HG02938 (cell line): ENCODE data around the gene MYO15A.

ENCODE experiments used
- ATAC-seq: cut with Tn5 transposase; IDR thresholded peaks from one replicate; pipeline ENCODE4 v1.9.1; 2021; ENCODE audit warnings: mild to moderate bottlenecking, moderate library complexity; ENCODE audit not compliant: unreplicated experiment

MYO15A gene

DNA sequence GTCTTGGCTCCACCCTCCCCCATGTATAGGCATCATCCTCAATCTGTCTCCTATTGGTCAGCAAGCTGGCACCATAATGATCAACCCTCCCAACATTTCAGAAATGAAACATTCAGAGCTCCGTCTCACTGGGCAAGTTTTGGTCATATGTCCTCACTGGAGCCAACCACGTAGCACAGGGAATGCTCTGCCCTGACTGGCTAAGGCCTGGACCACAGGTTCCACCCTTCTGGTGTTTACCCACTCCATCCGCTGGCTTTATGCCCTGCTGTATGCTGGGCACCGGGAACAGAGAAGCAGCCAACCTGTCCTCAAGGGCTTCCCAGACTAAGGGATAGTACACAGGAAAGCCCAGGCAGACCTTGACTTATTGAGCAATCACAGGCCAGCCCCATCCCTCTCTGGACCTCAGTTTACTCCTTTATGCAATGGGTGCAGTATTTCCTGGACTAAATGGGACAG, 20.5 kb downstream of the MYO15A start:
- no peak for ATAC-seq

DNA sequence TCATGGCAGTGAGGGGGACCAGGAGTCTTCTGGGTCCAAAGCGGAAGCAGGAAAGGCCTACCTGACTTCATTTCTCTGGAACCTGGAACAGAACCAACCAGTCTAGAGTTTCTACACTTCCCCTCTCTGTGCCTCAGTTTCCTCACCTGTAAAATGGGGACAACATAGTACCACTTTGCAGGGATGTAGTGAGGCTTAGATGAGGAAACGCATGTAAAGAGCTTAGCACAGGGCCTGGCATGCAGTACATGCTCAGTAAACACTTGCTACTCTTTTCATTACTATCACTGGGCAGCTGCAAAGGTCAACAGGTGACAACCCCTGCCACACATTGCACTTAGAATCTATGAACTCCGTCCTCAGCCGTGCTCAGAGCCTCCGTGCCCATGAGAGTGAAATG, 24.2 kb downstream of the MYO15A start:
- ATAC-seq: no peak

DNA sequence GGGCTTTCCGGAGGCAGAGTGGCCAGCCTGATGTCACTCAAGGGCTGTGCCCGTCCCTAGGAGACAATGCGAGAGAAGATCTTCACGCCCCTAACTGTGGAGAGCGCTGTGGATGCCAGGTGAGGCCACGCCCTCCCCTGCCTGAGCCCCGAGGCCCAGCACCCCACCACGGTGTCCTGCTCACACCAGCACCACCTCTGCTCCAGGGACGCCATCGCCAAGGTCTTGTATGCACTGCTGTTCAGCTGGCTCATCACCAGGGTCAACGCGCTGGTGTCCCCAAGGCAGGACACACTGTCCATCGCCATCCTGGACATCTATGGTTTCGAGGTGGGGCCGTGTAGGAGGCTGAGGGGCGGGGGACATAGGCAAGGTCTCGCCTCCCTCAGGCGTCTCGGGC, 27.8 kb downstream of the MYO15A start:
- no peak for ATAC-seq

DNA sequence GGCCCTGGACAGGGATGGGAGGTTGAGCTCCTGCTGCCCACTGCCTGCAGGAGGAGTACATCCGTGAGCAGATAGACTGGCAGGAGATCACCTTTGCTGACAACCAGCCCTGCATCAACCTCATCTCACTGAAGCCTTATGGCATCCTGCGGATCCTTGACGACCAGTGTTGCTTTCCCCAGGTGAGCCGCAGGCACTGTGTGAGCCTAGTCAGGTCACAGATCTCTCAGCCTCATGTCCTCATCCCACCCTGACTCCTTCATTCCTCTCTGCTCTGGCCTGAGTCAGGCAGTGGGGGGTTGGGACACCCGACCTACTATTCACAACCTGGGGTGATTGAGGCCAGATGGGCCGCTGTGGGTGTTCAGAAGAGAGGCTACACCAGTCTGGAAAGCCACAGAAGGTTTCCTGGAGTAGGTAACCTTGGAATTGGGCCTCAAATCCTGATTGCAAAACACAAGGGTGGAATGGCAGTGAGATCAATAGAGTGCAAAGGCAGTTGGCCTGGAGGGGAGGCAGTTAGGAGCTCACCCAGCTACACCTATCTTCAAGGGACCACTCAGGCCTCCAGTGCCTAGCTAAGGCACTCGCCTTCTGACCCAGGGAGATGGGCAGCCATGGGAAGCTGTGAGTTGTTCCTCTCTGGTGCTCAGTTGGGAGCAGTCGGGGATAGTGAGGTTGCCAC, 29.7 kb downstream of the MYO15A start:
- no peak for ATAC-seq

DNA sequence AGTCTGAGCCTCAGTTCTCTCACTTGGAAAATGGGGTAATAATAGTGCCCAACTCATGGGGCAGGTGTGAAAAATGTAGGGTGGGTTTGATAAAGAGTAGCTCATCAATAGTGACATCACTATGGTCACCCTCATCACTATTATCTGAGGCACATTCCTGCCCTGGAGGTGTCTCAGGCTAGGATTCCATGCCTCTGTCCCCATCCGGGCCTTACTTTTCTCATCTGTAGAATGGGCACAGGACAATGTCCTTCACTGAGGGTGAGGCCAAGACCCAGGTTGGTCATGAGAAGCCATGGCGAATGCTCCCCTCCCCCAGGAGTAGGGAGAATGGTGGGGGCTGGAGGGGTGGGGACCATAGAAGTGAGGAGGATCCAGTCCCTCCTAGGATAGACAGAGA, 30.5 kb downstream of the MYO15A start:
- ATAC-seq: no peak

DNA sequence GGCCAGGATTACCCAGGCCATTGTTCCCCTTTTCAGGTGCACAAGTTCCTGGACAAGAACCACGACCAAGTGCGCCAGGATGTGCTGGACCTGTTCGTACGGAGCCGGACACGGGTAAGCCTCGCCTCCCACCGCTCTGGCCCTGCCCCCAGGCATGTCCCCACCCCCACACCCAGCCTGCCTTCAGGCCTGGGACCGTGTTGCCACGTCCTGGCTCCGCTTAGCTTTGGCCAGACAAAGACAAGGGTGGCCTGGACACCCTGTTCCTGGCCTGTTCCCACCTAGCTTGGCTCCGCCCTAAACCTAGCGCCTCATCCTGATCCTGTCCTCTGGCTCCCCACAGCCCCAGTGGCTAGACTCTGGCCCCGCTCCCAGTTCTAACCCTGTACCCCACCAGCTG, 30.9 kb downstream of the MYO15A start:
- no peak for ATAC-seq

DNA sequence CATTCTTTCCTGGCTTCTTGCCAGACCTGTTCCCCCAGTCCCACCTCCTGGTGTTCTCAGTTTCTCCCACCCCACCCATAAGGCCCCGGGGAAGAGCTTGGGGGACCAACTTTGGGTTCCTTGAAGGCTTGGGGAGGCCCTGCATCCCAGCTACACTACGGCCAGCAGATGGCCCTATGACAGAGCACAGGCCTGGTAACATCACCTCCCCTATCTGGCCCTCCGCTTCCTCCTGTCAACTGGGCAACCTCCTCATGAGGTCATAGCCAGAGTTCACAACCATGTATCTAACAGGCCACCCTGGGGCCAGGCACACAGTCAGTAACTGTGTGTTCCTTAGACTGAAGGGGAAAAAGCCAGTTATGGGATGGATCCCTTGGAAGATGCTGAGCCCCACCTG, 31.4 kb downstream of the MYO15A start:
- no peak for ATAC-seq

DNA sequence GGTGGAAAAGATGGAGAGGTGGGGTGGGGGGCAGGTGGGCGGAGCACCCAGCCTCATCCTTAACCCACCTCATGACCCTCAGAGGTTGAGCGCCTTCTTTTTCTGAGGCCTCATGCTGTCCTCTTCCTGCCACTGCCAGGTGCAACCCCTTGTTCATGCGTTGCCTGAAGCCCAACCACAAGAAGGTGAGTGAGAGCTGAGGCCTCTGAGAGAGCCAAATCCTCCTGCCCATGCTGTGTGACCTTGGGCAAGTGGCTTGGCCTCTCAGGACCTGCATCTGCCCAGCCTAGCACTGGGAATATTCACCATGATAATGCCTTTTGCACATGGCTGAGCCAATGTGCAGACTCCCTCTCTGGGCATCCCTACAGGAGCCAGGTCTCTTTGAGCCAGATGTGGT, 32.1 kb downstream of the MYO15A start:
- no peak for ATAC-seq

DNA sequence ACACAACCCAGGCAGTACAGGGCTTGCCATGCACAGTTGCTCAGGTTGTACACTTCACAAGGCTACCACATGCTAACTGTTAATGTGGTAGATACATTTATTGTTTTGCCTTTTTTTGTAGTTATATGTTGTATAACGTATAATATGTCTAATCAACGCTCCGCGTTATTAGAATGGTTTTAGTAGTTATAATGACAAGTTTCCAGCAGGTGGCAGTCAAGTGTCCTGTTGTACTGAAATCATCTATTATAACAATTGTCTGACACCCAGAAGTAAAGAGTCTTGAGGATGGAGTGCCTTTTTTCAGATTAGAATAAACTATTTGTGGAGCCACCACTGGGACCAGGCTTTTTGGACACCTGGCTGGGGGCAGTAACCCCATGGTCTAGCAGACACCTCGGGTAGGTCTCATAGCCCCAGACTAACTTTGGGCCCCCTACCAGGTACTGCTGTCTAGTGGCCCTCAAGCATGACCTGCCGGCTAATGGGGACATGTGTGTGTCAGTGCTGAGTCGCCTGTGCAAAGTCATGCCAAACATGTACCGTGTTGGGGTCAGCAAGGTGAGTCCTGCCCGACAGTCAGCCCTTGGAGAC, 32.8 kb downstream of the MYO15A start:
- no peak for ATAC-seq

DNA sequence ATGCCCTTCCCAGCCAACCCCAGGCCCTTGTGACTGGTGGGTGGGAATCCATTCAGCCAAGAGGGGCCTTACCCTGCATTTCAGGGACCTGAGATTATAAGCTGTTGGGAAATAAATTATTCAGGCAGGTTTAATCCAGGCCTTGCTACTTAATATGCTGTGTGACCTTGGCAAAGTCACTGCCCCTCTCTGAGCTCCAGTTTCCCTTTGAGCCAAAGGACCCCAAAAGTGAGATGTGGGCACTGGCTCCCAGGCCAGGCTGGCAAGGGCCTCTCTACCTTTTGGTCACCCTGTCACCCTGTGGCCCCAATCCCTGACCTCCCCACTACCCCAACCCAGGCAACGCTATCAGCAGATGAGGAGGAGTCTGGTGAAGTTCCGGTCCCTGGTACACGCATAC, 33.9 kb downstream of the MYO15A start:
- ATAC-seq: no peak

DNA sequence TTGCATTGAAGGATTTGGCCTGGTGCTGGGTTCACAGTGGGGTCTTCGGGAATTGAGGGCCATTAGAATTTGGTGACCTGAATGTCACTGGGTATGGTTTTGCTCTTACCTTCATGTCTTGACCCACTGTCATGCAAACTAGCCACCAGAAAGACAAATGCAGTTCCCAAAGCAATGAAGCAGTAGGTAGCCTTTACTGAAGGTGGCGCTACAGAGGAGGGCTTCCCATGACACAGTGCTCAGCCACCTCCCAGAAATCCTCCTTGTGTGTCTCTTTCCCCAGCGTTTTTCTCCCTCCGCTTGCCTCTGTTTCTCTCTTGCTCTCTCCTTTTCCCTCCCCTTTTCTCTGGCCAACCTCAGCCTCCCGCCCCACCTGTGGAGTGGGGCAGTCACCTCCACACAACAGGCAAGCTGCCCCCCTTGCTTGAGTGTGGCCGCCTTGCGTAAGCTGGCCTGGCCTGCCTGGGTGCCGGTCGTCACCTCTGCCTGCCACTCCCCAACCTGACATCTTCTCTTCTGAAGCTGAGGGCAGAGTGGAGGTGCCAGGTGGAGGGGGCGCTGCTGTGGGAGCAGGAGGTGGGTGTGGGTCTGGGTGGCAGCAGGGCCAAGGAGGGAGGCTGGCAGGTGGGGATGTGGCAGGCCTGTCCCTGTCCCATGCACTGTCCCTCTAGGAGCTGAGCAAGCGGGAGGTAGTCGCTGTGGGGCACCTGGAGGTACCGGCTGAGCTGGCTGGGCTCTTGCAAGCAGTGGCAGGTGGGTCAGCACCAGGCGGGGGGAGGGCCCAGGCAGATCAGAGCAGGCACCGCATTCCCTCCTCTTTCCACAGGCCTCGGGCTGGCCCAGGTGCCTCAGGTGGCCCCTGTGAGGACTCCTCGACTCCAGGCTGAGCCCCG, 34.7 kb downstream of the MYO15A start:
- ATAC-seq: no peak

DNA sequence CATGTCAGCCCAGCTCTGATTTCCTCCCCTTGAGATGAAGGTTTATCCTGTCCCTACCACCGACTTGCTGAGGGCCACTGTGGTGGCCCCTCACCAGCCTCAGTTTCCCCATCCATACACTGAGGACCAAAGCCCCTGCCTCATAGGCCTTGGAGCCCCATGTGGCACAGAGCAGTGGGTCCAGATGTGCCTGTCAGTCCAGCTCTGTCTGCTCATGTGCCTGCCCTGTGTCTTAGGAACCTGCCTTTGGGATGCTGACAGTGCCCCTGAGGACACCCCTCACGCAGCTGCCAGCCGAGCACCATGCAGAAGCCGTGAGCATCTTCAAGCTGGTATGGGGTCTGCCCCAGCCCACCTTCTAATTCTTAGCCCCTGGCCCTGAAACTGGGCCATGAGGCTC, 35.7 kb downstream of the MYO15A start:
- no peak for ATAC-seq

DNA sequence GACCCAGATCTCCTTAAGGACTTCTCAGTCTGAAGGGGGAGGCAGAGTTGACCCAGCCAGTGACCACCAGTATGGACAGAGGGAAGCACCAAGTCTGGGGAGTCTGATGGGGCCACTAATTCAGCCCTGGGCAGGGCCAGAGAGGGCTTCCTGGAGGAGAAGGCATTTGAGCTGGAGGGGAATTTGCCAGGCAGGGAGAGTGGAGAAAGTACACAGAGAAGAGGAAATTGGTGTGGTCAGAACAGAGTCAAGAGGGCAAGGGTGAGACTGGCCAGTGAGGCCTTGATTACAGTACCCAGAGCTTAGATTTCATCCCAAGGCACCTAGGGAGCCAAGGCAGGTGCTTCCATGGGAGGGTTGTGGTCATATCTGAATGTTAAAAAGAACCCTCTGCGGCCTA, 36.3 kb downstream of the MYO15A start:
- ATAC-seq: no peak

DNA sequence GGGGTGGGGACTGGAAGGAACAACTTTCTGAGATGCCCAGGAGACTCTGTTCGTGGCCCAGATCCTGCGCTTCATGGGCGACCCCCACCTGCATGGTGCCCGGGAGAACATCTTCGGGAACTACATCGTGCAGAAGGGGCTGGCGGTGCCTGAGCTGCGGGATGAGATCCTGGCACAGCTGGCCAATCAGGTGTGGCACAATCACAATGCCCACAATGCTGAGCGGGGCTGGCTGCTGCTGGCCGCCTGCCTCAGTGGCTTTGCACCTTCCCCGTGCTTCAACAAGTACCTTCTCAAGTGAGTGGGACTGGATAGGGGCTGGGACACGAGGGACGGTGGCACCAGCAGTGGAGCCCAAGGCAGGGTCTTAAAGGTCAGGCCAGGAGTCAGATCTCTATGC, 37.3 kb downstream of the MYO15A start:
- no peak for ATAC-seq

DNA sequence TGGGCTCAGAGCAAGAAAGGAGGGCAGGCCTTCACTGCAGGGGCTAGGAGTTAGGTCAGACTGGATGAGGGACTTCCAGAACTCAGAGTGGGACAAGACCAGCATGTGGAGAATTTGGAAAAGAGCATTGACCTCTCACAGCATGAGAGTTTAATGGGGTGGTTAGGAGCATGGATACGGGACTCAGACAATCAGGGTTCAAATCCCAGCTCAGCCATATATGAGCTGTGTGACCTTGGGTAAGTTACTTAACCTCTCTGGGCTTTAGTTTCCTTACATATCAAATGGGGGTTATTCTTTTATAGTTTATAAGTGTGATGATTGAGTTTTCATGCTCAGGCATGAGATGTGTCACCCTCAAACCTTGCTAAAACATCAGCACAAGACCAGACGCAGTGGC, 37.7 kb downstream of the MYO15A start:
- ATAC-seq: no peak

DNA sequence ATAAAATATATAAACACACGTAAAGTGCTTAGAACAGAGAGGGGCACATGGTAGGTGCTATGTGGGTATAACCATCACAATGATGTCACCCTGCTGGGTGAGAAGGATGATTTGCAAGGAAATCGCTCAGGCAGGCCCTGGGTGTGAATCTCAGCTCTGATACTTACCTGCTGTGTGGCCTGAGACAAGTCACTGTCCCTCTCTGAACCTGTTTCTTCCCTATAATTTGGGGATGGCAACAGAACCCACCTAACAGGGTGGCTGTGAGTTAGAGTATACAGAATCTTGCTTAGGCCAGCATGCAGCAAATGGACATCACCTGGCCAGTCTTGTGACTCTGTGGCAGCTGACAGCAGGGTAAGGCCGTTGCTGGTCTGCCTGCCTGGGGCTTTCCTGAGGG, 38.4 kb downstream of the MYO15A start:
- no peak for ATAC-seq

DNA sequence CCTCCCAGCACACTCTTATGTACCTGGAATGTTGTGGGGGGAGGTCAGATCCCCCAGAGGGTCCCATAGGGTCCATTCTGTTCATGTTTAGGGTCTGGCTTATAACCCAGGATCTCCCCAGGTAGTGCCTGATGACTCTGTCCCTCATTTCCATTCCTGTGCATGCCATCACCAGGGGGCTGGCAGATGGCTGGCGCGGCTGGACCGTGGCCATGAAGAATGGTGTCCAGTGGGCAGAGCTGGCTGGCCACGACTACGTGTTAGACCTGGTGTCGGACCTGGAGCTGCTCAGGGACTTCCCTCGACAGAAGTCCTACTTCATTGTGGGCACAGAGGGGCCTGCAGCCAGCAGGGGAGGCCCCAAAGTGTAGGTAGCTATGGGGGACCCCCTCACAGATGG, 40.0 kb downstream of the MYO15A start:
- no peak for ATAC-seq

DNA sequence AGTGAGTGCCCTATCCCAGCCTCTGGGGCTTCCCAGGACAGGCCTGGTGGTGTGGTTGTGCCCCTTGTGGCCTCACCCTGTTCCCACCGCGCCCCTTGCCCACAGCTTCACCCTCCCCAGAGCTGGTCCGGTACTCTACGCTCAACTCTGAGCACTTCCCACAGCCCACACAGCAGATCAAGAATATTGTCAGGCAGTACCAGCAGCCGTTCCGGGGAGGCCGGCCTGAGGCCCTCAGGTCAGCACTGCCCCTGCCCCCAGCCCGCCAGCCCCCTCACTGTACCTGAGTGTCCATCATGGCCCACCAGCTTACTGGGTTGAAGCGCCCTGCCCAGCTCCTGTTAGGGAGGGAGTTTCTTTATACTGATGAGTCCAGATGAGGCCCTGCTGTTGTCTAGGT, 42.7 kb downstream of the MYO15A start:
- no peak for ATAC-seq

DNA sequence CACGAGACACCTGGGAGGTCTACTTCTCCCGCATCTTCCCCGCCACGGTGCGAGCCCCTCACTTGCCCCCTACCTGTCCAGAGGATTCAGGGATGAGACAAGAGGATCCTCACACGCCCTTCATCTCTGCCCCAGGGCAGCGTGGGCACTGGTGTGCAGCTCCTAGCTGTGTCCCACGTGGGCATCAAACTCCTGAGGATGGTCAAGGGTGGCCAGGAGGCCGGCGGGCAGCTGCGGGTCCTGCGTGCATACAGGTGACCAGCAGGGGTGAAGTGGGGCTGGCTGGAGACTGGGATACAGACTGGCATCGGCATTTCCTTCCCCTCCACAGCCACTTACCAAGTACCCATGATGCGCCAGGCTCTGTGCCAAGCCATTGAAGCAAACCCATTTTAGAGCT, 46.6 kb downstream of the MYO15A start:
- ATAC-seq: no peak

DNA sequence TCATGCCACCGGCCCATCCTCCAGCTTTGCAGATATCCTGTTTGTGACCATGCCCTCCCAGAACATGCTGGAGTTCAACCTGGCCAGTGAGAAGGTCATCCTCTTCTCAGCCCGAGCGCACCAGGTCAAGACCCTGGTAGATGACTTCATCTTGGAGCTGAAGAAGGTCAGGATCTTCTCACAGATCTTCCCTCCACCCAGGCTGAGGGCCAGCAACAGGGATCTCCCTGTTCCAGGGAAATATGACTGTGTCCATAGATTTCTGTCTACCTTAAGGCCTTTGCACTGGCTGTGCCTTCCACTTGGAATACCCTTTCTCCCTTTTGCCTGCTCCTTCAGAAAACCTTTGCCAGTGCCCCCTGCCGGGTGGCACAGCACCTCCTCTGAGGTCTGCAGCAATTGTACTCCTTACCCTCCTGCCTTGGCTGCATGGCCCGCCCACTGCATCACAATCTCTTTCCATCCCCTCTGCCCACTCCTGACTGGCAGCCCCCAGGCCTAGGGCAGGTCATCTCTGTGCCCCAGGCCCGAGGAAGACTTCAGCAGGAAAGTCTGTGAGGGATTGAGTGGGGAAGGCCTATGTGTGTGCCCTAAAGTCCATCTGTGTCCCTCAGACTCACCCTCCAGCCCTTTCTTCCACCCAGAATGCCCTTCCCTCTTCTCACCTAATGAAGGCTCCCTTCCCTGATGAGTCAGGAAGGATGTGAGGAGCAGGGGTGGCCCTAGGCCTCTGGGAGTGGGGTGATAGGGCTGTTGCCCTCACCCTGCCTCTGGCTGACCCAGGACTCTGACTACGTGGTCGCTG, 47.8 kb downstream of the MYO15A start:
- ATAC-seq: no peak

DNA sequence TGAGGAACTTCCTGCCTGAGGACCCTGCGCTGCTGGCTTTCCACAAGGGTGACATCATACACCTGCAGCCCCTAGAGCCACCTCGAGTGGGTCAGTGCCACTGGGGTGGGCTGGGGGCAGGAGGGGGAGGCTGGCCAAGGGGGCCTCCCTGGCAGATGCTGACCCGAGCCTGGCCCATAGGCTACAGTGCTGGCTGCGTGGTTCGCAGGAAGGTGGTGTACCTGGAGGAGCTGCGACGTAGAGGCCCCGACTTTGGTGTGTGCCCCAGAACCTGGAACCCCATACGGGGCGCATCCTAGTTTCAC, 48.4 kb downstream of the MYO15A start:
- no peak for ATAC-seq
